Thymus (tissue), 11 donors: ENCODE measurements around the gene CARM1. TPM values are rescaled to one million over a fixed set of nuclear protein-coding genes. Genes with fewer than 3 reads are reported as not detected.
A peak's percentile ranks its signal among the peaks of the same experiment; 100 is the strongest.

ENCODE experiments used
- DNase-seq, 9 donors: peaks; one replicate each; pipeline ENCODE4 v3.0.0-alpha.2; 2013; ENCODE audit warnings: low spot score in 9 of 9, low read depth in 6 of 9, missing footprints in 1 of 9
- H3K27ac ChIP-seq, 2 donors: one replicate each; pipeline ENCODE4 v1.5.1; 2013; ENCODE audit warnings: control low read depth in 1 of 2, low read depth in 1 of 2, low read length in 1 of 2, mild to moderate bottlenecking in 1 of 2, moderate library complexity in 1 of 2
- H3K27me3 ChIP-seq, 2 donors: one replicate each; pipeline ENCODE4 v1.5.1; 2013; ENCODE audit warnings: low read length in 1 of 2; ENCODE audit not compliant: control insufficient read depth in 2 of 2, insufficient read depth in 1 of 2
- H3K36me3 ChIP-seq, 2 donors: one replicate each; pipeline ENCODE4 v1.5.1; 2013; ENCODE audit warnings: low read length in 1 of 2, mild to moderate bottlenecking in 1 of 2, moderate library complexity in 1 of 2; ENCODE audit not compliant: control insufficient read depth in 2 of 2, insufficient read depth in 2 of 2
- H3K4me1 ChIP-seq, 2 donors: one replicate each; pipeline ENCODE4 v1.5.1; 2013; ENCODE audit warnings: low read length in 2 of 2; ENCODE audit not compliant: control insufficient read depth in 2 of 2, insufficient read depth in 2 of 2
- H3K4me3 ChIP-seq, 2 donors: one replicate each; pipeline ENCODE4 v1.5.1; 2013; ENCODE audit warnings: low read length in 2 of 2, control low read depth in 1 of 2, mild to moderate bottlenecking in 1 of 2
- H3K9me3 ChIP-seq, 2 donors: one replicate each; pipeline ENCODE4 v1.5.1; 2013; ENCODE audit warnings: low read length in 1 of 2, mild to moderate bottlenecking in 1 of 2; ENCODE audit not compliant: control insufficient read depth in 2 of 2, insufficient read depth in 1 of 2
- WGBS: extraction: QIAGEN DNeasy Blood & Tissue Kit; methylation state at CpG from one replicate; pipeline ENCODE4 v1.1.7; 2013; 5-methylcytosine and 5-hydroxymethylcytosine counted together
- polyA plus RNA-seq: library from polyadenylated mRNA; stranded (reverse); fragments of 200-250 nt; gene quantifications from one replicate; pipeline ENCODE4 v1.2.3, GENCODE V29; 2013
- total RNA-seq: library from RNA; stranded (reverse); fragments of 120-200 nt; gene quantifications from one replicate; pipeline ENCODE4 v1.2.4, GENCODE V29; 2013
- donor health status: healthy.

Gene CARM1
- total and polyA plus RNA-seq, 2 donors = 7.0 to 30.8 TPM

GRCh38 chr19:10920288-10920655 lies 48.9 kb downstream of the CARM1 start:
- Histone ChIP-seq H3K27me3 (no peaks in the 10 kb centered on the region), H3K27ac (no peak overlapping the region), H3K36me3 (peaks cover 64% of the 10 kb centered on the region in 2 donors), H3K4me3 (no peak overlapping the region), H3K9me3 (no peaks in the 10 kb centered on the region), H3K4me1 (no peaks in the 10 kb centered on the region)
- DNase-seq = no peak
- 97% methylated on average over 10 of the region's 10 CpGs for WGBS

GRCh38 chr19:10920781-10921180 lies 49.4 kb downstream of the CARM1 start:
- no peaks in the 10 kb centered on the region for H3K9me3 ChIP-seq
- peaks cover 69% of the 10 kb centered on the region in 2 donors for H3K36me3 ChIP-seq
- 98% methylated on average over 16 of the region's 16 CpGs for WGBS
- no peak overlapping the region for H3K27ac ChIP-seq
- no peaks in the 10 kb centered on the region for H3K27me3 ChIP-seq
- no peak for DNase-seq
- no peak overlapping the region for H3K4me3 ChIP-seq
- H3K4me1 ChIP-seq = no peaks in the 10 kb centered on the region

- no peaks in the 10 kb centered on the region for H3K4me1 ChIP-seq
- H3K36me3 ChIP-seq = peaks cover 69 to 70% of the 10 kb centered on the region in 2 donors
- no peak overlapping the region for H3K27ac ChIP-seq
- no peak overlapping the region for H3K4me3 ChIP-seq
- no peak for DNase-seq
- 97% methylated on average over 43 of the region's 43 CpGs for WGBS
- no peaks in the 10 kb centered on the region for H3K27me3 ChIP-seq
- H3K9me3 ChIP-seq = no peaks in the 10 kb centered on the region
These were observed 50.0 kb downstream of the CARM1 start for GRCh38 chr19:10921199-10921909.

GRCh38 chr19:10921910-10922637 lies 50.7 kb downstream of the CARM1 start:
- Histone ChIP-seq H3K4me1 (no peaks in the 10 kb centered on the region), H3K27me3 (no peaks in the 10 kb centered on the region), H3K27ac (no peak overlapping the region), H3K4me3 (no peak overlapping the region), H3K9me3 (no peaks in the 10 kb centered on the region), H3K36me3 (peaks cover 69 to 70% of the 10 kb centered on the region in 2 donors)
- WGBS = 96% methylated on average over 33 of the region's 33 CpGs
- no peak for DNase-seq

GRCh38 chr19:10922638-10923014 lies 51.3 kb downstream of the CARM1 start:
- H3K4me3 ChIP-seq = no peak overlapping the region
- no peaks in the 10 kb centered on the region for H3K27me3 ChIP-seq
- H3K4me1 ChIP-seq = peaks cover 2 to 4% of the 10 kb centered on the region in 2 donors
- H3K9me3 ChIP-seq = no peaks in the 10 kb centered on the region
- no peak overlapping the region for H3K27ac ChIP-seq
- 96% methylated on average over 13 of the region's 13 CpGs for WGBS
- peaks cover 69 to 71% of the 10 kb centered on the region in 2 donors for H3K36me3 ChIP-seq
- no peak for DNase-seq

GRCh38 chr19:10923260-10924112 lies 52.1 kb downstream of the CARM1 start:
- H3K9me3 ChIP-seq = no peaks in the 10 kb centered on the region
- WGBS = 98% methylated on average over 29 of the region's 29 CpGs
- DNase-seq = no peak
- no peaks in the 10 kb centered on the region for H3K27me3 ChIP-seq
- H3K4me1 ChIP-seq = peaks cover 7 to 10% of the 10 kb centered on the region in 2 donors
- H3K4me3 ChIP-seq = no peak overlapping the region
- H3K27ac ChIP-seq = no peak overlapping the region
- H3K36me3 ChIP-seq = peaks cover 62 to 73% of the 10 kb centered on the region in 2 donors

GRCh38 chr19:10924597-10924996 lies 53.2 kb downstream of the CARM1 start:
- 97% methylated on average over 13 of the region's 13 CpGs for WGBS
- no peak for DNase-seq
- peaks cover 9 to 14% of the 10 kb centered on the region in 2 donors for H3K4me1 ChIP-seq

GRCh38 chr19:10927730-10928562 lies 56.6 kb downstream of the CARM1 start:
- peaks cover 33 to 43% of the 10 kb centered on the region in 2 donors for H3K36me3 ChIP-seq
- peak overlapping the region; percentile 80 to 82 for H3K27ac ChIP-seq
- H3K27me3 ChIP-seq = no peaks in the 10 kb centered on the region
- H3K4me1 ChIP-seq = peaks cover 13 to 22% of the 10 kb centered on the region in 2 donors
- 9% methylated on average over 47 of the region's 47 CpGs for WGBS
- peak overlapping the region; percentile 82 to 98 for H3K4me3 ChIP-seq
- peak in 3 of 9 donors; percentile 22 to 41 (median 27) for DNase-seq
- no peaks in the 10 kb centered on the region for H3K9me3 ChIP-seq

More at GRCh38 chr19:10924597-10924996, 53.2 kb downstream of the CARM1 start:
- Histone ChIP-seq H3K27me3 (no peaks in the 10 kb centered on the region), H3K9me3 (no peaks in the 10 kb centered on the region), H3K36me3 (peaks cover 52 to 67% of the 10 kb centered on the region in 2 donors), H3K27ac (no peak overlapping the region), H3K4me3 (no peak overlapping the region)
